ENCODE results near the gene CEACAM7. TPM values are rescaled to one million over a fixed set of nuclear protein-coding genes. Genes with fewer than 3 reads are reported as not detected.
"Not testable (repeated sequence)": the region's sequence is repeated elsewhere in the genome, so short reads cannot be mapped to it uniquely, and the experiment has no call there.

The CEACAM7 gene
- not detected in 2 replicates for total RNA-seq (2014; rRNA removed)
- not detected for polyA plus RNA-seq (2012)

- no peak for DNase-seq (ENCODE audit: low read depth)
Measured at GRCh38 chr19:41688098-41688497, at the start of gene CEACAM7. Gene CEACAM7, minus strand, starts transcription at chr19:41688270. Its CDS starts 105 bp downstream, at chr19:41688165.

- DNase-seq (ENCODE audit: low read depth), result no peak
Measured at GRCh38 chr19:41735071-41735600, 47.1 kb upstream of the CEACAM7 start.

- DNase-seq (ENCODE audit: low read depth), result no peak
Measured at GRCh38 chr19:41734585-41734984, 46.5 kb upstream of the CEACAM7 start.

GRCh38 chr19:41734156-41734555, 46.1 kb upstream of the CEACAM7 start:
- no peak for DNase-seq (ENCODE audit: low read depth)

DNA sequence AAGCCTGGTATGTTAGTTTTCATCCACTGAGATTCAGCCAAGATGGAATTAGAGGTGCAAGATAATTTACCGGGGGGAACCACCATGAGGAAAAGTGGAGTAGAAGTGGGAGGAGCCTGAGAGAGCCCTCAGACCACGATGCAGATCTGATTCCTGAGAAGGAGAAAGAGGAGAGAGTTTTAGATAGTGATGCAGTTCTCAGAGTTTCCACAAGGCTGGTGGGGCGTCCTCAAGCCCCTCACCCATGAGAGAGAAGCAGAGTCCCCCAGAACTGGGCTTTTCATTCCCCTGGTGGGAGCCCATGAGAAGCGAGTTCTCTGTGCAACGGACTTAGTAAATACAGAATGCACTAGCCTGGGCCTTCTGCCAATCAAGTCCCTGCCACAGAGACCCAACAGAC, 38.4 kb upstream of the CEACAM7 start:
- DNase-seq (ENCODE audit: low read depth), result no peak

DNA sequence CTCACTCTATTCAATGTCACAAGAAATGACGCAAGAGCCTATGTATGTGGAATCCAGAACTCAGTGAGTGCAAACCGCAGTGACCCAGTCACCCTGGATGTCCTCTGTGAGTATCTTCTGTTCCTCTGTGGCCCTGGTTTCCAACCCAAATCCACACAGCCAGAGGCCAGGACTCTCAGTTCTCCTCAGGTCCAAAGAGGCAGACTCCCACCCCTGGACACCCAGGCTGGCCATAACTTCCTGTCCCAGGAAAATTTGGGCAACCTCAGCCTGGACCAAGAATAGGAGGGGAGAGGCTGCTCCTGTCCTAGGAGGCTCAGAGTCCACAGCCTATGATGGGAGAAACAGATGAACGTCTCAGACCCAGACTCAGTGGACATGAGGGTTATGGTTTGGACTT, 32.0 kb upstream of the CEACAM7 start:
- DNase-seq (ENCODE audit: low read depth), result no peak

- no peak for DNase-seq (ENCODE audit: low read depth)
Measured at GRCh38 chr19:41718761-41719160, 30.7 kb upstream of the CEACAM7 start.

- DNase-seq (ENCODE audit: low read depth), result no peak
Measured at GRCh38 chr19:41714598-41714997, 26.5 kb upstream of the CEACAM7 start.

DNA sequence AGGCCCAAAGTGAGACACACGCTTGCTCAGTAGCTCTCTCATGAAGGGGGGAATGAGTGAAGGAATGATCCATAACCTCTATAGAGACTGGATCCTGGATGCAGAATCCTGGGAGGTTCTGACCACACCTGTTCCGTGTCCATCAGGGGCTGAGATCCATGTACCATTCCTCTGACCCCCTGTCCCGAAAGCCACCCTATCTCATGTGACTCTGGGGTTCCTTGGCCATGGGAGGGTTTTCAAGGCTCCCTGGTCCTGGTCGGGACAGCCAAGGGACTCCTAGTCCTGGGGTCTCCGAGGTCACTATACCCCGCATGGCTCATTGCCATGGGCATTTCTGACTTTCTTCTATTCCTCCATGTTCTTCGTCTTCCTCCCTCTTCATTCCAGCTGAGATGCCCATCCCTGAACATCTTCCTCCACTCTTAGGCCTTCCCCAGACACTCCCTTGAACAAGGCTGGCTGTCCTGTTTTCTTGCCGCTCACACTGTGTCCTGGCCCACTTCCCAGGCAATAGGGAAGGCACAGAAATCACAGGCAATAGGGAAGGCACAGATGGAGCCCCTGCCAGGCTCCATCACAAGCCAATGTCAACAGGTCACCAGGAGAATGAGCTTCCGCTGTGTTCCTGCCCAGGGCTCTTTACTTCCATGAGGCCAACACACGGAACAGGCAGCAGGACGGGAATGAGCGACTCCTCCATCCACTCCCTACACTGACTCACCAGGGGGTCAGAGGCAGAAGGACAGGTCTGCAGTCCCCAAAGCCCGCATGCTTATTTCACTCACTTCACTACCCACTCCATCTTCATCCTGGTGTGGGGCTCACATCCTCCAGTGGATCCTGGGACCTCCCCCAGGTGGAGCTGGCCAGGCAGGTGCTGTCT, 23.5 kb upstream of the CEACAM7 start:
- no peak for DNase-seq (ENCODE audit: low read depth)

GRCh38 chr19:41709951-41710645, 22.0 kb upstream of the CEACAM7 start:
- DNase-seq (ENCODE audit: low read depth), result no peak

DNA sequence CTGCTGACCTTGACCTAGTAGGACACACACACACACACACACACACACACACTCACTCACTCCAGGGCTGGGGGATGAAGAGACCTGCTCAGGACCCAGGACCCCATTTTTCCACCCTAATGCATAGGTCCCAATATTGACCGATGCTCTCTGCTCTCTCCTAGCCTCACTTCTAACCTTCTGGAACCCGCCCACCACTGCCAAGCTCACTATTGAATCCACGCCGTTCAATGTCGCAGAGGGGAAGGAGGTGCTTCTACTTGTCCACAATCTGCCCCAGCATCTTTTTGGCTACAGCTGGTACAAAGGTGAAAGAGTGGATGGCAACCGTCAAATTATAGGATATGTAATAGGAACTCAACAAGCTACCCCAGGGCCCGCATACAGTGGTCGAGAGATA, 21.4 kb upstream of the CEACAM7 start:
- DNase-seq (ENCODE audit: low read depth), result not testable (repeated sequence)

- DNase-seq (ENCODE audit: low read depth), result no peak
Measured at GRCh38 chr19:41708481-41708880, 20.4 kb upstream of the CEACAM7 start, which contains the start of gene CEACAM5. Gene CEACAM5, plus strand, starts transcription at chr19:41708626. Its CDS starts 106 bp downstream, at chr19:41708732.

DNA sequence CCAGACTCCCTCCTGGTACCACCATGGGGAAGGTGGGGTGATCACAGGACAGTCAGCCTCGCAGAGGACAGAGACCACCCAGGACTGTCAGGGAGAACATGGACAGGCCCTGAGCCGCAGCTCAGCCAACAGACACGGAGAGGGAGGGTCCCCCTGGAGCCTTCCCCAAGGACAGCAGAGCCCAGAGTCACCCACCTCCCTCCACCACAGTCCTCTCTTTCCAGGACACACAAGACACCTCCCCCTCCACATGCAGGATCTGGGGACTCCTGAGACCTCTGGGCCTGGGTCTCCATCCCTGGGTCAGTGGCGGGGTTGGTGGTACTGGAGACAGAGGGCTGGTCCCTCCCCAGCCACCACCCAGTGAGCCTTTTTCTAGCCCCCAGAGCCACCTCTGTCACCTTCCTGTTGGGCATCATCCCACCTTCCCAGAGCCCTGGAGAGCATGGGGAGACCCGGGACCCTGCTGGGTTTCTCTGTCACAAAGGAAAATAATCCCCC, 19.9 kb upstream of the CEACAM7 start:
- DNase-seq (ENCODE audit: low read depth), result no peak

- no peak for DNase-seq (ENCODE audit: low read depth)
Measured at GRCh38 chr19:41707502-41707812, 19.4 kb upstream of the CEACAM7 start.

- DNase-seq (ENCODE audit: low read depth), result peak; percentile 11
Measured at GRCh38 chr19:41706741-41707501, 18.9 kb upstream of the CEACAM7 start.

DNA sequence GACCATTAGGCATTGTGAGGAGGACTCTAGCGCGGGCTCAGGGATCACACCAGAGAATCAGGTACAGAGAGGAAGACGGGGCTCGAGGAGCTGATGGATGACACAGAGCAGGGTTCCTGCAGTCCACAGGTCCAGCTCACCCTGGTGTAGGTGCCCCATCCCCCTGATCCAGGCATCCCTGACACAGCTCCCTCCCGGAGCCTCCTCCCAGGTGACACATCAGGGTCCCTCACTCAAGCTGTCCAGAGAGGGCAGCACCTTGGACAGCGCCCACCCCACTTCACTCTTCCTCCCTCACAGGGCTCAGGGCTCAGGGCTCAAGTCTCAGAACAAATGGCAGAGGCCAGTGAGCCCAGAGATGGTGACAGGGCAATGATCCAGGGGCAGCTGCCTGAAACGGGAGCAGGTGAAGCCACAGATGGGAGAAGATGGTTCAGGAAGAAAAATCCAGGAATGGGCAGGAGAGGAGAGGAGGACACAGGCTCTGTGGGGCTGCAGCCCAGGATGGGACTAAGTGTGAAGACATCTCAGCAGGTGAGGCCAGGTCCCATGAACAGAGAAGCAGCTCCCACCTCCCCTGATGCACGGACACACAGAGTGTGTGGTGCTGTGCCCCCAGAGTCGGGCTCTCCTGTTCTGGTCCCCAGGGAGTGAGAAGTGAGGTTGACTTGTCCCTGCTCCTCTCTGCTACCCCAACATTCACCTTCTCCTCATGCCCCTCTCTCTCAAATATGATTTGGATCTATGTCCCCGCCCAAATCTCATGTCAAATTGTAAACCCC, 17.5 kb upstream of the CEACAM7 start:
- DNase-seq (ENCODE audit: low read depth), result peak; percentile 4

DNA sequence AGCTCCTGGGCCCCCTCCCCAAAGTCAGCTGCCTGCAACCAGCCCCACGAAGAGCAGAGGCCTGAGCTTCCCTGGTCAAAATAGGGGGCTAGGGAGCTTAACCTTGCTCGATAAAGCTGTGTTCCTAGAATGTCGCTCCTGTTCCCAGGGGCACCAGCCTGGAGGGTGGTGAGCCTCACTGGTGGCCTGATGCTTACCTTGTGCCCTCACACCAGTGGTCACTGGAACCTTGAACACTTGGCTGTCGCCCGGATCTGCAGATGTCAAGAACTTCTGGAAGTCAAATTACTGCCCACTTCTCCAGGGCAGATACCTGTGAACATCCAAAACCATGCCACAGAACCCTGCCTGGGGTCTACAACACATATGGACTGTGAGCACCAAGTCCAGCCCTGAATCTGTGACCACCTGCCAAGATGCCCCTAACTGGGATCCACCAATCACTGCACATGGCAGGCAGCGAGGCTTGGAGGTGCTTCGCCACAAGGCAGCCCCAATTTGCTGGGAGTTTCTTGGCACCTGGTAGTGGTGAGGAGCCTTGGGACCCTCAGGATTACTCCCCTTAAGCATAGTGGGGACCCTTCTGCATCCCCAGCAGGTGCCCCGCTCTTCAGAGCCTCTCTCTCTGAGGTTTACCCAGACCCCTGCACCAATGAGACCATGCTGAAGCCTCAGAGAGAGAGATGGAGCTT, 15.7 kb upstream of the CEACAM7 start:
- DNase-seq (ENCODE audit: low read depth), result no peak

DNA sequence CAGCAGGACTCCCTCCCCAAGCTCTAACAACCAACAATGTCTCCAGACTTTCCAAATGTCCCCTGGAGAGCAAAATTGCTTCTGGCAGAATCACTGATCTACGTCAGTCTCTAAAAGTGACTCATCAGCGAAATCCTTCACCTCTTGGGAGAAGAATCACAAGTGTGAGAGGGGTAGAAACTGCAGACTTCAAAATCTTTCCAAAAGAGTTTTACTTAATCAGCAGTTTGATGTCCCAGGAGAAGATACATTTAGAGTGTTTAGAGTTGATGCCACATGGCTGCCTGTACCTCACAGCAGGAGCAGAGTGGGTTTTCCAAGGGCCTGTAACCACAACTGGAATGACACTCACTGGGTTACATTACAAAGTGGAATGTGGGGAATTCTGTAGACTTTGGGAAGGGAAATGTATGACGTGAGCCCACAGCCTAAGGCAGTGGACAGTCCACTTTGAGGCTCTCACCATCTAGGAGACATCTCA, 14.1 kb upstream of the CEACAM7 start:
- peak; percentile 24 for DNase-seq (ENCODE audit: low read depth)

- no peak for DNase-seq (ENCODE audit: low read depth)
Measured at GRCh38 chr19:41701401-41702075, 13.5 kb upstream of the CEACAM7 start.

All from LHCN-M2 (cell line).